IPS DF 4.7 (cell line): ENCODE results near the gene ABCA3.
A peak's percentile ranks its signal among the peaks of the same experiment; 100 is the strongest.
"Not testable (repeated sequence)": the region's sequence is repeated elsewhere in the genome, so short reads cannot be mapped to it uniquely, and the experiment has no call there.

Experiments
- DNase-seq: peaks from one replicate; pipeline ENCODE4 v3.0.0-alpha.2; 2013; ENCODE audit warnings: low spot score; ENCODE audit errors: extremely low read depth

ABCA3 gene

GRCh38 chr16:2340564-2341455 is at the start of gene ABCA3:
Gene ABCA3 (minus strand): TSS chr16:2340728. CDS start chr16:2326466, 14,262 bp downstream.
- peak; percentile 82 for DNase-seq

- no peak for DNase-seq
Measured at GRCh38 chr16:2388875-2389433, 48.4 kb upstream of the ABCA3 start.

GRCh38 chr16:2388139-2388874 is 47.8 kb upstream of the ABCA3 start:
- no peak for DNase-seq

- peak; percentile 85 for DNase-seq
Measured at GRCh38 chr16:2386990-2387389, 46.5 kb upstream of the ABCA3 start.

- not testable (repeated sequence) for DNase-seq
Measured at GRCh38 chr16:2385982-2386381, 45.5 kb upstream of the ABCA3 start.

GRCh38 chr16:2385190-2385836 is 44.8 kb upstream of the ABCA3 start:
- DNase-seq = no peak

GRCh38 chr16:2384426-2384825 is 43.9 kb upstream of the ABCA3 start:
- DNase-seq = no peak

- no peak for DNase-seq
Measured at GRCh38 chr16:2383501-2383900, 43.0 kb upstream of the ABCA3 start.

- no peak for DNase-seq
Measured at GRCh38 chr16:2374644-2375043, 34.1 kb upstream of the ABCA3 start.

- DNase-seq = no peak
Measured at GRCh38 chr16:2373176-2373575, 32.6 kb upstream of the ABCA3 start.

GRCh38 chr16:2372684-2373083 is 32.2 kb upstream of the ABCA3 start:
- DNase-seq = no peak

GRCh38 chr16:2371421-2371820 is 30.9 kb upstream of the ABCA3 start:
- no peak for DNase-seq

- DNase-seq = no peak
Measured at GRCh38 chr16:2370721-2371120, 30.2 kb upstream of the ABCA3 start.

- no peak for DNase-seq
Measured at GRCh38 chr16:2366660-2367309, 26.3 kb upstream of the ABCA3 start.

- no peak for DNase-seq
Measured at GRCh38 chr16:2365397-2366294, 25.1 kb upstream of the ABCA3 start.

- DNase-seq = no peak
Measured at GRCh38 chr16:2364638-2365210, 24.2 kb upstream of the ABCA3 start.

GRCh38 chr16:2362218-2362617 is 21.7 kb upstream of the ABCA3 start:
- no peak for DNase-seq

- no peak for DNase-seq
Measured at GRCh38 chr16:2361129-2361528, 20.6 kb upstream of the ABCA3 start.

GRCh38 chr16:2359919-2360318 is 19.4 kb upstream of the ABCA3 start:
- DNase-seq = no peak

- no peak for DNase-seq
Measured at GRCh38 chr16:2358811-2359210, 18.3 kb upstream of the ABCA3 start.
